Esophagus squamous epithelium (tissue), 5 donors: Measurements from ENCODE around the gene APOL5. TPM values are rescaled to one million over a fixed set of nuclear protein-coding genes. Genes with fewer than 3 reads are reported as not detected.

Source experiments
- DNase-seq: peaks from one replicate; lab custom pipeline; 2025; lab: John Stamatoyannopoulos, UW
- H3K27ac ChIP-seq, 4 donors: fragments of 200-600 bp; sonication (generic); one replicate each; pipeline ENCODE4 v1.5.1; 2016 to 2019; ENCODE audit warnings: mild to moderate bottlenecking in 1 of 4
- H3K27me3 ChIP-seq, 4 donors: fragments of 200-600 bp; sonication (generic); 1 replicate in 3 of 4; 2 replicates in 1 of 4; pipeline versions ENCODE4 v1.5.1 to v1.6.0; 2017 to 2021; ENCODE audit warnings: antibody characterized with exemption in 1 of 4
- H3K36me3 ChIP-seq, 3 donors: fragments of 200-600 bp; sonication (generic); one replicate each; pipeline ENCODE4 v1.5.1; 2016 to 2019
- H3K4me1 ChIP-seq, 3 donors: fragments of 200-600 bp; sonication (generic); one replicate each; pipeline ENCODE4 v1.5.1; 2017 to 2019
- H3K4me3 ChIP-seq, 4 donors: fragments of 200-600 bp; sonication (generic); 1 replicate in 3 of 4; 2 replicates in 1 of 4; pipeline ENCODE4 v1.5.1; 2016 to 2019; ENCODE audit warnings: mild to moderate bottlenecking in 2 of 4, moderate library complexity in 1 of 4
- H3K9me3 ChIP-seq, 3 donors: fragments of 200-600 bp; sonication (generic); one replicate each; pipeline ENCODE4 v1.5.1; 2016 to 2019
- POLR2A ChIP-seq, 4 donors: fragments of 450-650 bp; IDR thresholded peaks; one replicate each; pipeline ENCODE4 v1.6.1; 2017; ENCODE audit warnings: antibody characterized with exemption in 4 of 4, mild to moderate bottlenecking in 4 of 4, moderate library complexity in 3 of 4
- WGBS, 2 donors: methylation state at CpG; one replicate each; pipeline ENCODE4 v1.1.5; 2018; 5-methylcytosine and 5-hydroxymethylcytosine counted together
- intact Hi-C: fragments of 100-400 bp; cut with DNase I; formaldehyde crosslinking; loops from one replicate; pipeline ENCODE4 v1.15.0; 2022
- total RNA-seq, 4 donors: library from RNA; depleted of rRNA; stranded (reverse); fragments of >200 nt; gene quantifications; one replicate each; pipeline ENCODE4 v1.1.0, GENCODE V29; 2016
- TF ChIP-seq, protein P1 (sequence below), 6 experiments: fragments of 450-650 bp in 4 of 6; fragments of 200-600 bp in 2 of 6; sonication (generic) in 2 of 6; IDR thresholded peaks; one replicate each; pipeline ENCODE4 v1.5.1; 2016 to 2019; ENCODE audit warnings: antibody characterized with exemption in 6 of 6, mild to moderate bottlenecking in 4 of 6, moderate library complexity in 4 of 6
- donor health status: DM: yes; HTN: yes; CAD: no.

Gene APOL5
- total RNA-seq, 4 donors from 2014 or later = not detected

DNA sequence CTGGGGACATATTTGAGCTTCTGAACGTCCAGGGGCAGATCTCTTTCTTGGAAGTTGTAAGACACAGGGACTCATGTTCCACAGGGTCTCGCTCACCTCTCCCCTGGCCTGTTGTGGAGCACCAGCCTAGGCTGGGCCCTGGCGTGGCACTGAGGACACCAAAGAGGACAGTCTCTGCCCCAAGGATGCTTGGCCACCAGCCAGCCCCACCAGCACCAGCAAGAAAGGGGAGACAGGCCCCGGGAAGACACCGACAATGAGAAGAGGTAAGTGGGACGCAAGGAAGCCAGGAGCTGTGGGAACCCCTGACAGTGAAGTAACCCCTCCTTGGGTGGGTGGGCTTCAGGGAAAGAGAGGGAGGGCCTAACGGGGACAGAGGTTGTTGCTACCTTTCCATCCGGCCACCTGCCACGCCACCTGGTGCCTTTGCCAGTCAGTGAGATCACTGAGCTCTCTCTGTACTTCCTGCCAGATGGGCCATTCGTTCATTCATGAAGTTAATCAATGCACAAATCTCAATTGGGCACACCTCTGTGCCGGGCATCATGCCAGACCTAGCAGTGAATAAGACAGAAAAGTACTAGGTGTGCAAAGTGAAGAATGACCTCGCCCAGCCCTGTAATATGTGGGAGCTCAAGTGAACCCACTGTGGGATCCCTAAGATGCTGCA lies 11.1 kb downstream of the APOL5 start:
- intact Hi-C loops = no loop called here
- TF ChIP-seq, protein P1, sequence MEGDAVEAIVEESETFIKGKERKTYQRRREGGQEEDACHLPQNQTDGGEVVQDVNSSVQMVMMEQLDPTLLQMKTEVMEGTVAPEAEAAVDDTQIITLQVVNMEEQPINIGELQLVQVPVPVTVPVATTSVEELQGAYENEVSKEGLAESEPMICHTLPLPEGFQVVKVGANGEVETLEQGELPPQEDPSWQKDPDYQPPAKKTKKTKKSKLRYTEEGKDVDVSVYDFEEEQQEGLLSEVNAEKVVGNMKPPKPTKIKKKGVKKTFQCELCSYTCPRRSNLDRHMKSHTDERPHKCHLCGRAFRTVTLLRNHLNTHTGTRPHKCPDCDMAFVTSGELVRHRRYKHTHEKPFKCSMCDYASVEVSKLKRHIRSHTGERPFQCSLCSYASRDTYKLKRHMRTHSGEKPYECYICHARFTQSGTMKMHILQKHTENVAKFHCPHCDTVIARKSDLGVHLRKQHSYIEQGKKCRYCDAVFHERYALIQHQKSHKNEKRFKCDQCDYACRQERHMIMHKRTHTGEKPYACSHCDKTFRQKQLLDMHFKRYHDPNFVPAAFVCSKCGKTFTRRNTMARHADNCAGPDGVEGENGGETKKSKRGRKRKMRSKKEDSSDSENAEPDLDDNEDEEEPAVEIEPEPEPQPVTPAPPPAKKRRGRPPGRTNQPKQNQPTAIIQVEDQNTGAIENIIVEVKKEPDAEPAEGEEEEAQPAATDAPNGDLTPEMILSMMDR (IDR thresholded peaks at IDR 0.05) = no peak
- TF ChIP-seq POLR2A (IDR thresholded peaks at IDR 0.05) = no peak
- Histone ChIP-seq H3K27me3 (no peaks in the 10 kb centered on the region), H3K9me3 (no peaks in the 10 kb centered on the region), H3K4me3 (no peak overlapping the region), H3K27ac (no peak overlapping the region), H3K36me3 (no peaks in the 10 kb centered on the region), H3K4me1 (peaks cover 0 to 12% (median under 1%) of the 10 kb centered on the region in 3 donors)
- 57 to 61% methylated on average over 8 of the region's 12 CpGs for WGBS, 2 donors
- no peak for DNase-seq

GRCh38 chr22:35729309-35729698 lies 11.6 kb downstream of the APOL5 start:
- Histone ChIP-seq H3K4me1 (peaks cover 0 to 17% (median 6%) of the 10 kb centered on the region in 3 donors), H3K36me3 (no peaks in the 10 kb centered on the region), H3K9me3 (no peaks in the 10 kb centered on the region), H3K4me3 (no peak overlapping the region), H3K27ac (no peak overlapping the region), H3K27me3 (no peaks in the 10 kb centered on the region)
- no peak for DNase-seq
- TF ChIP-seq POLR2A (IDR thresholded peaks at IDR 0.05) = no peak
- TF ChIP-seq, protein P1 (IDR thresholded peaks at IDR 0.05) = no peak
- intact Hi-C loops = no loop called here
- WGBS, 2 donors = 67 to 100% methylated on average over 2 of the region's 2 CpGs

GRCh38 chr22:35731321-35731720 lies 13.6 kb downstream of the APOL5 start:
- no peak overlapping the region for H3K27ac ChIP-seq
- intact Hi-C loops = no loop called here
- WGBS, 2 donors = 68 to 72% methylated on average over 10 of the region's 10 CpGs
- no peak overlapping the region for H3K4me3 ChIP-seq
- peaks cover 0 to 20% (median 6%) of the 10 kb centered on the region in 3 donors for H3K4me1 ChIP-seq
- no peaks in the 10 kb centered on the region for H3K9me3 ChIP-seq
- DNase-seq = no peak
- no peak for TF ChIP-seq POLR2A (IDR thresholded peaks at IDR 0.05)
- TF ChIP-seq, protein P1 (IDR thresholded peaks at IDR 0.05) = no peak
- peaks cover 0 to 2% (median 0%) of the 10 kb centered on the region in 3 donors for H3K36me3 ChIP-seq
- no peaks in the 10 kb centered on the region for H3K27me3 ChIP-seq

GRCh38 chr22:35732116-35732515 lies 14.4 kb downstream of the APOL5 start:
- DNase-seq = no peak
- peaks cover 0 to 20% (median 6%) of the 10 kb centered on the region in 3 donors for H3K4me1 ChIP-seq
- H3K27me3 ChIP-seq = no peaks in the 10 kb centered on the region
- peaks cover 0 to 10% (median 0%) of the 10 kb centered on the region in 3 donors for H3K36me3 ChIP-seq
- H3K27ac ChIP-seq = no peak overlapping the region
- no peaks in the 10 kb centered on the region for H3K9me3 ChIP-seq
- intact Hi-C loops = no loop called here
- 90 to 94% methylated on average over 9 of the region's 9 CpGs for WGBS, 2 donors
- TF ChIP-seq POLR2A (IDR thresholded peaks at IDR 0.05) = no peak
- TF ChIP-seq, protein P1 (IDR thresholded peaks at IDR 0.05) = no peak
- no peak overlapping the region for H3K4me3 ChIP-seq

DNA sequence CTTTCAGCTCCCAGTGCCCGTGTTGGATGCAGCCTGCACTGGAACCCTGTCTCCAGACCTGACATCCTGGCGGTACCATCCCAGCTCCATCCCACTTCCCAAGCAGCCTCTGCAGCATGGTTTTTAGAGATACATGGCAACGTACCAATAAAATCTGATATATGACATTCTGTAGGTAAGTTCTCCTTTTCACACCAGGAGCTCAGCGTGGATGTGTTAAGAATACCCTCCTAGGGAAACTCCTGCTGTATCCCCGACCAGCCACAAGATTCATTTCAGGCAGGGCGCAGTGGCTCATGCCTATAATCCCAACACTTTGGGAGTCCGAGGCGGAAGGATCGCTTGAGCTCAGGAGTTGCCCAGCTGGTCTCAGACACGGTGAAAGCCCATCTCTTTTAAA lies 15.4 kb downstream of the APOL5 start:
- intact Hi-C loops = no loop called here
- H3K27me3 ChIP-seq = no peaks in the 10 kb centered on the region
- WGBS, 2 donors = 82 to 87% methylated on average over 9 of the region's 10 CpGs
- peaks cover 0 to 18% (median 0%) of the 10 kb centered on the region in 3 donors for H3K36me3 ChIP-seq
- no peak for DNase-seq
- H3K4me3 ChIP-seq = no peak overlapping the region
- no peak overlapping the region for H3K27ac ChIP-seq
- no peaks in the 10 kb centered on the region for H3K9me3 ChIP-seq
- TF ChIP-seq POLR2A (IDR thresholded peaks at IDR 0.05) = no peak
- TF ChIP-seq, protein P1 (IDR thresholded peaks at IDR 0.05) = no peak
- H3K4me1 ChIP-seq = peaks cover 0 to 20% (median 6%) of the 10 kb centered on the region in 3 donors
